Neural cell (in vitro differentiated cells): ENCODE measurements around the gene ABCA12.

ENCODE experiments used
- CTCF ChIP-seq: fragments of 450-650 bp; IDR thresholded peaks from 2 replicates; pipeline ENCODE4 v1.5.1; 2014; ENCODE audit warnings: antibody characterized with exemption, mild to moderate bottlenecking, moderate library complexity; ENCODE audit not compliant: poor library complexity, severe bottlenecking
- EZH2 ChIP-seq: fragments of 200-600, 300-800 bp; shearing (Covaris generic), sonication (generic); IDR thresholded peaks from 2 replicates; pipeline ENCODE4 v1.6.1; 2014; ENCODE audit warnings: antibody characterized with exemption, low read length, borderline replicate concordance, mild to moderate bottlenecking; ENCODE audit not compliant: insufficient read depth, poor library complexity, severe bottlenecking
- MXI1 ChIP-seq: fragments of 450-650 bp; conservative IDR thresholded peaks from 2 replicates; pipeline ENCODE4 v1.6.1; 2014; ENCODE audit warnings: antibody characterized with exemption, mild to moderate bottlenecking; ENCODE audit not compliant: poor library complexity, severe bottlenecking
- POLR2AphosphoS5 ChIP-seq: IDR thresholded peaks from 2 replicates; pipeline ENCODE4 v1.6.1; 2012
- RAD21 ChIP-seq: fragments of 450-650 bp; conservative IDR thresholded peaks from 2 replicates; pipeline ENCODE4 v1.6.1; 2014; ENCODE audit warnings: antibody characterized with exemption, mild to moderate bottlenecking, moderate library complexity
- TAF1 ChIP-seq: IDR thresholded peaks from 2 replicates; pipeline ENCODE4 v1.6.1; 2012; ENCODE audit warnings: low read depth

- TF ChIP-seq RAD21 (no peak), CTCF (no peak), TAF1 (no peak), POLR2AphosphoS5 (no peak), EZH2 (no peak), MXI1 (no peak)
These were observed 7.2 kb upstream of the ABCA12 start for GRCh38 chr2:215145611-215146010.
